ENCODE measurements around the gene MAGEF1.
"Not testable (repeated sequence)": the region's sequence is repeated elsewhere in the genome, so short reads cannot be mapped to it uniquely, and the experiment has no call there.

Gene MAGEF1

GRCh38 chr3:184741798-184742675, 30.2 kb upstream of the MAGEF1 start:
- DNase-seq, result no peak

- no peak for DNase-seq
Measured at GRCh38 chr3:184741259-184741556, 29.3 kb upstream of the MAGEF1 start.

- no peak for DNase-seq
Measured at GRCh38 chr3:184740509-184741258, 28.8 kb upstream of the MAGEF1 start.

GRCh38 chr3:184739594-184740505, 28.0 kb upstream of the MAGEF1 start:
- no peak for DNase-seq

GRCh38 chr3:184738982-184739381, 27.1 kb upstream of the MAGEF1 start:
- DNase-seq, result no peak

- DNase-seq, result no peak
Measured at GRCh38 chr3:184738506-184738890, 26.6 kb upstream of the MAGEF1 start.

GRCh38 chr3:184737641-184738505, 26.0 kb upstream of the MAGEF1 start:
- no peak for DNase-seq

GRCh38 chr3:184737063-184737462, 25.2 kb upstream of the MAGEF1 start:
- DNase-seq, result no peak

- no peak for DNase-seq
Measured at GRCh38 chr3:184734903-184735701, 23.2 kb upstream of the MAGEF1 start.

GRCh38 chr3:184733971-184734608, 22.2 kb upstream of the MAGEF1 start:
- DNase-seq, result no peak

- DNase-seq, result no peak
Measured at GRCh38 chr3:184733181-184733580, 21.3 kb upstream of the MAGEF1 start.

GRCh38 chr3:184731786-184732537, 20.1 kb upstream of the MAGEF1 start:
- no peak for DNase-seq

GRCh38 chr3:184730924-184731323, 19.1 kb upstream of the MAGEF1 start:
- DNase-seq, result no peak

GRCh38 chr3:184729154-184729553, 17.3 kb upstream of the MAGEF1 start:
- not testable (repeated sequence) for DNase-seq

- DNase-seq, result no peak
Measured at GRCh38 chr3:184728010-184728527, 16.2 kb upstream of the MAGEF1 start.

- peak; percentile 53 for DNase-seq
Measured at GRCh38 chr3:184727357-184728009, 15.6 kb upstream of the MAGEF1 start.

GRCh38 chr3:184726497-184726896, 14.6 kb upstream of the MAGEF1 start:
- DNase-seq, result no peak

GRCh38 chr3:184725176-184725719, 13.4 kb upstream of the MAGEF1 start:
- no peak for DNase-seq

- DNase-seq, result no peak
Measured at GRCh38 chr3:184724699-184725098, 12.8 kb upstream of the MAGEF1 start.

Measured in DMS153 (cell line).